Endothelial cell of umbilical vein (primary cell): ENCODE results near the gene INPP5F.

Source experiments
- CTCF ChIP-seq, 2 donors: IDR thresholded peaks; 1 replicate in 1 of 2; 2 replicates in 1 of 2; pipeline ENCODE4 v1.5.1; 2011; ENCODE audit warnings: low read length in 2 of 2, mild to moderate bottlenecking in 2 of 2, moderate library complexity in 2 of 2, control low read depth in 1 of 2, inconsistent platforms in 1 of 2, low read depth in 1 of 2; ENCODE audit not compliant: insufficient read depth in 1 of 2; ENCODE audit errors: extremely low read depth in 1 of 2
- JUN ChIP-seq: IDR thresholded peaks from 2 replicates; pipeline ENCODE4 v1.6.1; 2011; ENCODE audit warnings: borderline replicate concordance, low read depth; ENCODE audit not compliant: insufficient read length, insufficient read depth
- POLR2A ChIP-seq: IDR thresholded peaks from 2 replicates; pipeline ENCODE4 v1.6.1; 2012; ENCODE audit warnings: low read depth, mild to moderate bottlenecking, control low read depth, low read length

GRCh38 chr10:119815671-119816070 is 89.8 kb downstream of the INPP5F start:
- no peak for TF ChIP-seq POLR2A
- TF ChIP-seq CTCF (IDR thresholded peaks at IDR 0.05; ENCODE audit: extremely low read depth in 1 of 2, insufficient read depth in 1 of 2, low read depth in 1 of 2, low read length in 2 of 2) = no peak
- TF ChIP-seq JUN = no peak
